Measurements from ENCODE around the gene STOML2.

GRCh38 chr9:35085078-35085477, 17.9 kb downstream of the STOML2 start:
- TF ChIP-seq POLR2AphosphoS5 (IDR thresholded peaks at IDR 0.05; ENCODE audit: insufficient read depth, low read depth, low read length): no peak
- TF ChIP-seq CTCF (IDR thresholded peaks at IDR 0.05; ENCODE audit: extremely low read depth in 1 of 2, insufficient read depth in 1 of 2, low read depth in 1 of 2, low read length in 2 of 2): no peak
- TF ChIP-seq POLR2A (IDR thresholded peaks at IDR 0.05; ENCODE audit: low read depth, low read length): no peak
- no peak for TF ChIP-seq FOS (IDR thresholded peaks at IDR 0.05; ENCODE audit: borderline replicate concordance, insufficient read depth, low read length)
- no peak for TF ChIP-seq EZH2 (IDR thresholded peaks at IDR 0.05; ENCODE audit: borderline replicate concordance, low read depth, low read length, severe bottlenecking)
- TF ChIP-seq MYC (IDR thresholded peaks at IDR 0.05; ENCODE audit: low read depth, low read length): no peak
- TF ChIP-seq JUN (IDR thresholded peaks at IDR 0.05; ENCODE audit: borderline replicate concordance, insufficient read depth, insufficient read length, low read depth): no peak
- no peak for TF ChIP-seq GATA2 (IDR thresholded peaks at IDR 0.05; ENCODE audit: insufficient read depth, insufficient read length, low read depth, low read length)
- TF ChIP-seq, protein P1, sequence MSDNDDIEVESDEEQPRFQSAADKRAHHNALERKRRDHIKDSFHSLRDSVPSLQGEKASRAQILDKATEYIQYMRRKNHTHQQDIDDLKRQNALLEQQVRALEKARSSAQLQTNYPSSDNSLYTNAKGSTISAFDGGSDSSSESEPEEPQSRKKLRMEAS (IDR thresholded peaks at IDR 0.05; ENCODE audit: insufficient read depth, insufficient read length): no peak

All from endothelial cell of umbilical vein (primary cell).